Pulmonary artery endothelial cell (primary cell): Measurements from ENCODE around the gene AKR1C8. TPM values are rescaled to one million over a fixed set of nuclear protein-coding genes. Genes with fewer than 3 reads are reported as not detected.
"Not testable (repeated sequence)": the region's sequence is repeated elsewhere in the genome, so short reads cannot be mapped to it uniquely, and the experiment has no call there.

ENCODE experiments used
- DNase-seq: peaks from one replicate; pipeline ENCODE4 v3.0.0-alpha.2; 2011; ENCODE audit warnings: low read depth, low spot score
- total RNA-seq: library from RNA; depleted of rRNA; stranded (reverse); fragments of >200 nt; gene quantifications from 2 replicates; pipeline ENCODE4 v1.2.3, GENCODE V29; 2014

AKR1C8 gene
- not detected in 2 replicates for total RNA-seq

GRCh38 chr10:5184987-5185775 is at the start of gene AKR1C8:
TSS of gene AKR1C8 (minus strand) at chr10:5185150. CDS start at chr10:5185104, 46 bp downstream.
- DNase-seq = no peak

GRCh38 chr10:5234106-5234860 is 49.3 kb upstream of the AKR1C8 start:
- no peak for DNase-seq

GRCh38 chr10:5233324-5233723 is 48.4 kb upstream of the AKR1C8 start:
- DNase-seq = no peak

- no peak for DNase-seq
These were observed 44.1 kb upstream of the AKR1C8 start for GRCh38 chr10:5229019-5229418.

GRCh38 chr10:5222942-5223341 is 38.0 kb upstream of the AKR1C8 start:
- DNase-seq = not testable (repeated sequence)

GRCh38 chr10:5219262-5219661 is 34.3 kb upstream of the AKR1C8 start:
- no peak for DNase-seq

GRCh38 chr10:5216801-5217200 is 31.9 kb upstream of the AKR1C8 start:
- DNase-seq = no peak

GRCh38 chr10:5211696-5212536 is 27.0 kb upstream of the AKR1C8 start:
- DNase-seq = no peak

- not testable (repeated sequence) for DNase-seq
These were observed 25.3 kb upstream of the AKR1C8 start for GRCh38 chr10:5210261-5210660.

GRCh38 chr10:5209776-5210175 is 24.8 kb upstream of the AKR1C8 start:
- DNase-seq = not testable (repeated sequence)

GRCh38 chr10:5206799-5207198 is 21.8 kb upstream of the AKR1C8 start:
- no peak for DNase-seq

- no peak for DNase-seq
These were observed 14.4 kb upstream of the AKR1C8 start for GRCh38 chr10:5199398-5199797.

GRCh38 chr10:5198386-5198785 is 13.4 kb upstream of the AKR1C8 start:
- no peak for DNase-seq

- DNase-seq = no peak
These were observed 11.8 kb upstream of the AKR1C8 start, which contains the start of gene AKR1C4 for GRCh38 chr10:5196702-5197113. TSS of gene AKR1C4 (plus strand) at chr10:5196837. CDS start at chr10:5196868, 31 bp downstream.

GRCh38 chr10:5195727-5196374 is 10.9 kb upstream of the AKR1C8 start:
- no peak for DNase-seq

- no peak for DNase-seq
These were observed 9.5 kb upstream of the AKR1C8 start for GRCh38 chr10:5194431-5194830.

GRCh38 chr10:5188358-5188757 is 3.4 kb upstream of the AKR1C8 start:
- no peak for DNase-seq

GRCh38 chr10:5187867-5188266 is 2.9 kb upstream of the AKR1C8 start:
- no peak for DNase-seq

- no peak for DNase-seq
These were observed 1.0 kb downstream of the AKR1C8 start for GRCh38 chr10:5183923-5184322.

GRCh38 chr10:5180503-5180902 is 4.4 kb downstream of the AKR1C8 start:
- not testable (repeated sequence) for DNase-seq

- not testable (repeated sequence) for DNase-seq
These were observed 9.4 kb downstream of the AKR1C8 start for GRCh38 chr10:5175581-5175980.
